Measurements from ENCODE around the gene BARX2. TPM values are rescaled to one million over a fixed set of nuclear protein-coding genes. Genes with fewer than 3 reads are reported as not detected.

BARX2 gene
- polyA plus RNA-seq, 1 of the 3 experiments (the other 2 are of a cell fraction): not detected

DNA sequence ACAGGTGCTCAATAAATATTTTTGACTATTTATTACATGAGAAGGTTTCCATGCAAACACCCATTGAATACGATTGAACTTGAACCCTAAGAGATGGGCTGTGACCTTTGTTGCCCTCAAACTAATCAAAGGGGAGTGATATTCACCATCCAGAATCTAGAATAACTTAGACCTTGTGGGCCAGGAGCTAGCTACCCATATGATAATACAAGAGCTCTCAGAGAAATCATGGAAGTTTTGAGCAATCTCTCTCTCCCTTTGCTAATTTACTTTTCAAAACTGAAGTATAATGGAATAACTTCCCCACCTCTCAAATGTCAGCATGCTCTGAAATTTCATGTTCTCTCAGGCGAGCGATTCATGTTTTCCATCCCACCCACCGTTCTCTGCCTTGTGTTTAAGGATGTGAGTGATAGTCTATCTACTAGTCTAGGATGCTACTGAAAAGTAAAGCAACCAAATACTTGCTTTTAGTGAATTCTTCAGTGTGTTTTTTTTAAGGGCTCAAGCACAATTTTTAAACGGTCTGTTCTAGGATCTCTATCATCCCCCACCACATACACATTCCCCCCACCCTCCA lies 33.3 kb downstream of the BARX2 start:
- H3K4me3 ChIP-seq (ENCODE audit: low read depth in 2 of 2, low read length in 1 of 2): no peak overlapping the region
- no peaks in the 10 kb centered on the region for H3K36me3 ChIP-seq (replicated peaks in 1 of 2; ENCODE audit: control insufficient read depth in 1 of 2, insufficient read depth in 2 of 2, low read length in 1 of 2)
- TF ChIP-seq EZH2phosphoT487 (IDR thresholded peaks at IDR 0.05; ENCODE audit: borderline replicate concordance, low read depth) (no peak), NFIC (IDR thresholded peaks at IDR 0.05; ENCODE audit: borderline replicate concordance) (no peak), NRF1 (IDR thresholded peaks at IDR 0.05; ENCODE audit: low read depth, low read length) (no peak), FOXM1 (IDR thresholded peaks at IDR 0.05; ENCODE audit: low read depth) (no peak), SIN3A (IDR thresholded peaks at IDR 0.05; ENCODE audit: borderline replicate concordance, low read depth, low read length) (no peak), GATA2 (CRISPR knock-in tag; IDR thresholded peaks at IDR 0.05) (no peak), EP300 (IDR thresholded peaks at IDR 0.05; ENCODE audit: borderline replicate concordance in 1 of 2, low read depth in 1 of 2, low read length in 1 of 2) (no peak), TCF12 (IDR thresholded peaks at IDR 0.05) (no peak)
- TF ChIP-seq, protein P1, sequence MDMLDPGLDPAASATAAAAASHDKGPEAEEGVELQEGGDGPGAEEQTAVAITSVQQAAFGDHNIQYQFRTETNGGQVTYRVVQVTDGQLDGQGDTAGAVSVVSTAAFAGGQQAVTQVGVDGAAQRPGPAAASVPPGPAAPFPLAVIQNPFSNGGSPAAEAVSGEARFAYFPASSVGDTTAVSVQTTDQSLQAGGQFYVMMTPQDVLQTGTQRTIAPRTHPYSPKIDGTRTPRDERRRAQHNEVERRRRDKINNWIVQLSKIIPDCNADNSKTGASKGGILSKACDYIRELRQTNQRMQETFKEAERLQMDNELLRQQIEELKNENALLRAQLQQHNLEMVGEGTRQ (IDR thresholded peaks at IDR 0.05; ENCODE audit: borderline replicate concordance, low read depth, low read length): no peak
- TF ChIP-seq, protein P2, sequence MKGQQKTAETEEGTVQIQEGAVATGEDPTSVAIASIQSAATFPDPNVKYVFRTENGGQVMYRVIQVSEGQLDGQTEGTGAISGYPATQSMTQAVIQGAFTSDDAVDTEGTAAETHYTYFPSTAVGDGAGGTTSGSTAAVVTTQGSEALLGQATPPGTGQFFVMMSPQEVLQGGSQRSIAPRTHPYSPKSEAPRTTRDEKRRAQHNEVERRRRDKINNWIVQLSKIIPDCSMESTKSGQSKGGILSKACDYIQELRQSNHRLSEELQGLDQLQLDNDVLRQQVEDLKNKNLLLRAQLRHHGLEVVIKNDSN (IDR thresholded peaks at IDR 0.05; ENCODE audit: borderline replicate concordance, low read depth): no peak
- TF ChIP-seq, protein P3, sequence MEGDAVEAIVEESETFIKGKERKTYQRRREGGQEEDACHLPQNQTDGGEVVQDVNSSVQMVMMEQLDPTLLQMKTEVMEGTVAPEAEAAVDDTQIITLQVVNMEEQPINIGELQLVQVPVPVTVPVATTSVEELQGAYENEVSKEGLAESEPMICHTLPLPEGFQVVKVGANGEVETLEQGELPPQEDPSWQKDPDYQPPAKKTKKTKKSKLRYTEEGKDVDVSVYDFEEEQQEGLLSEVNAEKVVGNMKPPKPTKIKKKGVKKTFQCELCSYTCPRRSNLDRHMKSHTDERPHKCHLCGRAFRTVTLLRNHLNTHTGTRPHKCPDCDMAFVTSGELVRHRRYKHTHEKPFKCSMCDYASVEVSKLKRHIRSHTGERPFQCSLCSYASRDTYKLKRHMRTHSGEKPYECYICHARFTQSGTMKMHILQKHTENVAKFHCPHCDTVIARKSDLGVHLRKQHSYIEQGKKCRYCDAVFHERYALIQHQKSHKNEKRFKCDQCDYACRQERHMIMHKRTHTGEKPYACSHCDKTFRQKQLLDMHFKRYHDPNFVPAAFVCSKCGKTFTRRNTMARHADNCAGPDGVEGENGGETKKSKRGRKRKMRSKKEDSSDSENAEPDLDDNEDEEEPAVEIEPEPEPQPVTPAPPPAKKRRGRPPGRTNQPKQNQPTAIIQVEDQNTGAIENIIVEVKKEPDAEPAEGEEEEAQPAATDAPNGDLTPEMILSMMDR (IDR thresholded peaks at IDR 0.05): no peak
- TF ChIP-seq, protein P4, sequence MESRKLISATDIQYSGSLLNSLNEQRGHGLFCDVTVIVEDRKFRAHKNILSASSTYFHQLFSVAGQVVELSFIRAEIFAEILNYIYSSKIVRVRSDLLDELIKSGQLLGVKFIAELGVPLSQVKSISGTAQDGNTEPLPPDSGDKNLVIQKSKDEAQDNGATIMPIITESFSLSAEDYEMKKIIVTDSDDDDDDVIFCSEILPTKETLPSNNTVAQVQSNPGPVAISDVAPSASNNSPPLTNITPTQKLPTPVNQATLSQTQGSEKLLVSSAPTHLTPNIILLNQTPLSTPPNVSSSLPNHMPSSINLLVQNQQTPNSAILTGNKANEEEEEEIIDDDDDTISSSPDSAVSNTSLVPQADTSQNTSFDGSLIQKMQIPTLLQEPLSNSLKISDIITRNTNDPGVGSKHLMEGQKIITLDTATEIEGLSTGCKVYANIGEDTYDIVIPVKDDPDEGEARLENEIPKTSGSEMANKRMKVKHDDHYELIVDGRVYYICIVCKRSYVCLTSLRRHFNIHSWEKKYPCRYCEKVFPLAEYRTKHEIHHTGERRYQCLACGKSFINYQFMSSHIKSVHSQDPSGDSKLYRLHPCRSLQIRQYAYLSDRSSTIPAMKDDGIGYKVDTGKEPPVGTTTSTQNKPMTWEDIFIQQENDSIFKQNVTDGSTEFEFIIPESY (IDR thresholded peaks at IDR 0.05; ENCODE audit: borderline replicate concordance, low read depth): no peak
- TF ChIP-seq, protein P5, sequence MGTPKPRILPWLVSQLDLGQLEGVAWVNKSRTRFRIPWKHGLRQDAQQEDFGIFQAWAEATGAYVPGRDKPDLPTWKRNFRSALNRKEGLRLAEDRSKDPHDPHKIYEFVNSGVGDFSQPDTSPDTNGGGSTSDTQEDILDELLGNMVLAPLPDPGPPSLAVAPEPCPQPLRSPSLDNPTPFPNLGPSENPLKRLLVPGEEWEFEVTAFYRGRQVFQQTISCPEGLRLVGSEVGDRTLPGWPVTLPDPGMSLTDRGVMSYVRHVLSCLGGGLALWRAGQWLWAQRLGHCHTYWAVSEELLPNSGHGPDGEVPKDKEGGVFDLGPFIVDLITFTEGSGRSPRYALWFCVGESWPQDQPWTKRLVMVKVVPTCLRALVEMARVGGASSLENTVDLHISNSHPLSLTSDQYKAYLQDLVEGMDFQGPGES (IDR thresholded peaks at IDR 0.05; ENCODE audit: low read depth, low read length): no peak
- POLR2A ChIA-PET: no interaction called here
- H3K4me1 ChIP-seq (ENCODE audit: control insufficient read depth in 1 of 2, insufficient read depth in 2 of 2, low read depth in 1 of 2, low read length in 1 of 2): no peaks in the 10 kb centered on the region
- DNase-seq: no peak
- CTCF ChIA-PET: no interaction called here
- H3K79me2 ChIP-seq (ENCODE audit: insufficient read depth): no peaks in the 10 kb centered on the region
- no peaks in the 10 kb centered on the region for H3K9me2 ChIP-seq
- no peak overlapping the region for H3K4me2 ChIP-seq
- H3K27me3 ChIP-seq (ENCODE audit: insufficient read depth): peaks cover 16% of the 10 kb centered on the region; the same call in 1 of the 2 replicates
- no peak overlapping the region for H3K9ac ChIP-seq
- no peak overlapping the region for H3K27ac ChIP-seq (ENCODE audit: low read depth in 2 of 2, low read length in 1 of 2)
- no peaks in the 10 kb centered on the region for H4K20me1 ChIP-seq (ENCODE audit: insufficient read depth)
- H3F3A ChIP-seq (replicated peaks; ENCODE audit: insufficient read depth): no peaks in the 10 kb centered on the region
- H3K9me3 ChIP-seq: no peaks in the 10 kb centered on the region
- H2AFZ ChIP-seq (ENCODE audit: low read depth): no peak overlapping the region
- WGBS (ENCODE audit: low lambda C conversion rate): 20% methylated on average over 5 of the region's 5 CpGs
